ENCODE results near the gene BICDL1.

DNA sequence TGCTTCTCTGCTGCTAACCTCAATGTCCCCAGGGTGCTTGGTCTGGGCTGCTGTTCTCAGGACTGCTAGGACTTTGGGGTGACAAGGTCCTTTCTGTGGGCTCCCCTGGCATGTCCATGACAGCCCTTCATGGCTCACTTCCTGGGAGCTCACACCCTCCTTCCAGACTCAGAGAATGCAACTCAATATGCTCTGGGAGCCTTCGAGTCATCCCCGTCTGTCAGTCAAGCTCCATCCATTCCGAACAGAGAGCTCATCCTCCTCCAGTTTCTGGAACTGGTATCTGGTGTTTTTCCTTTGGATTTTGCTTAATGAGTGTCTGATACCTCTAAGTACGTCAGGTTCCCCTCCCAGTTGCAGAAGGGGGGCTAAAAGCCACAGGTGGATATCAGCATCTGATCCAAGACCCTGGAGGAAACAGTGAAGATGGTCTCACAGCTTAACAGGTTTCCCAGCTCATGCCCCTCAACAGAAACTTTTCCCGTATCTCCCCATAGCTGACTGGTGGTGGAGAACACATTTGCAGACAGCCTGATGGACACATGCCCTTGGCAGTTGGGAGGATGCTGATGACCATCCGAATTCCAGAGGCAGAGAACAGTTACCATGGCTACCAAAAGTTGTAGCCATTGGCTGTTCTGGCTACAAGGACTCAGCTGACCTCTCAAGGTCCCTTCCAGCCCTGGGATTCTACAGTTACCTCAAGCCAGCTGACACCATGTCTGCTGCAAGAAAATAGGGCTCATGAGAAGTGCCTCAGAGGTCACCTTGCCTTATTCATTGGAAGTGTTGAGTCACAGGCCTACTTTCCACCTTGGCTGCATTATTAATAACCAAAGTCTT lies 137.0 kb downstream of the BICDL1 start:
- TF ChIP-seq CTCF (IDR thresholded peaks at IDR 0.05) (no peak), ZFX (IDR thresholded peaks at IDR 0.05; ENCODE audit: borderline replicate concordance) (no peak)

All from 22Rv1 (cell line).